HEK293 (cell line): ENCODE measurements around the gene DZIP1.
A peak's percentile ranks its signal among the peaks of the same experiment; 100 is the strongest.

Experiments used
- CTCF ChIA-PET: fragments of 350-600 bp; formaldehyde crosslinking; extraction: SDS; loops from one replicate; lab custom pipeline; 2021; ENCODE audit warnings: antibody characterized with exemption; lab: Yijun Ruan, JAX
- POLR2A ChIA-PET: fragments of 300-600 bp; formaldehyde crosslinking; extraction: SDS; loops from one replicate; lab custom pipeline; 2020; ENCODE audit warnings: antibody characterized with exemption, inconsistent platforms; lab: Yijun Ruan, JAX
- H3K27ac ChIP-seq: fragments of 200-500 bp; sonication (Bioruptor generic); 2 replicates; pipeline ENCODE4 v1.5.1; 2014; ENCODE audit warnings: low read depth, low read length, control low read depth, inconsistent platforms; ENCODE audit errors: extremely low read depth
- H3K36me3 ChIP-seq, 2 experiments: fragments of 200-500 bp in 1 of 2; sonication (Bioruptor generic) in 1 of 2; 1 replicate in 1 of 2; 2 replicates in 1 of 2; pipeline ENCODE4 v1.5.1; 2014 to 2017; ENCODE audit warnings: inconsistent platforms in 2 of 2, low read length in 2 of 2; ENCODE audit not compliant: control insufficient read depth in 2 of 2, insufficient read depth in 1 of 2
- H3K4me1 ChIP-seq: fragments of 200-500 bp; sonication (Bioruptor generic); 2 replicates; pipeline ENCODE4 v1.5.1; 2014; ENCODE audit warnings: mild to moderate bottlenecking, low read length, inconsistent platforms; ENCODE audit not compliant: control insufficient read depth, insufficient read depth
- H3K4me3 ChIP-seq: 2 replicates; pipeline ENCODE4 v1.5.1; 2011; ENCODE audit warnings: low read depth, mild to moderate bottlenecking, control low read depth, low read length, moderate library complexity
- H3K9me3 ChIP-seq: fragments of 200-500 bp; sonication (Bioruptor generic); 2 replicates; pipeline ENCODE4 v1.5.1; 2014; ENCODE audit warnings: low read depth, low read length, inconsistent platforms; ENCODE audit not compliant: control insufficient read depth, insufficient read depth
- KLF10 ChIP-seq: fragments of 450-650 bp; IDR thresholded peaks from 2 replicates; pipeline ENCODE4 v1.5.1; 2018; ENCODE audit warnings: missing biosample characterization, mild to moderate bottlenecking, missing genetic modification characterization
- PRDM4 ChIP-seq: fragments of 450-650 bp; formaldehyde crosslinking; IDR thresholded peaks from 2 replicates; pipeline ENCODE4 v1.5.1; 2017; ENCODE audit warnings: missing biosample characterization, missing genetic modification characterization
- RBAK ChIP-seq: fragments of 450-650 bp; formaldehyde crosslinking; IDR thresholded peaks from 2 replicates; pipeline ENCODE4 v1.5.1; 2016; ENCODE audit warnings: missing biosample characterization, missing genetic modification characterization
- YY2 ChIP-seq: fragments of 450-650 bp; formaldehyde crosslinking; IDR thresholded peaks from 2 replicates; pipeline ENCODE4 v1.5.1; 2016; ENCODE audit warnings: missing biosample characterization, missing genetic modification characterization
- ZBTB26 ChIP-seq: fragments of 450-650 bp; formaldehyde crosslinking; optimal IDR thresholded peaks from 2 replicates; pipeline ENCODE3; 2016; ENCODE audit warnings: missing biosample characterization, mild to moderate bottlenecking, missing genetic modification characterization
- ZBTB6 ChIP-seq: fragments of 450-650 bp; formaldehyde crosslinking; IDR thresholded peaks from 2 replicates; pipeline ENCODE4 v1.5.1; 2017; ENCODE audit warnings: missing biosample characterization, missing genetic modification characterization
- ZFHX2 ChIP-seq: fragments of 450-650 bp; formaldehyde crosslinking; conservative IDR thresholded peaks from 2 replicates; pipeline ENCODE4 v1.5.1; 2016; ENCODE audit warnings: missing biosample characterization, missing genetic modification characterization
- ZFP41 ChIP-seq: fragments of 450-650 bp; formaldehyde crosslinking; IDR thresholded peaks from 2 replicates; pipeline ENCODE4 v1.5.1; 2016; ENCODE audit warnings: missing biosample characterization, missing genetic modification characterization, borderline replicate concordance
- ZNF121 ChIP-seq: fragments of 450-650 bp; formaldehyde crosslinking; IDR thresholded peaks from 2 replicates; pipeline ENCODE4 v1.5.1; 2016; ENCODE audit warnings: missing biosample characterization, missing genetic modification characterization
- ZNF19 ChIP-seq: fragments of 450-650 bp; formaldehyde crosslinking; IDR thresholded peaks from 2 replicates; pipeline ENCODE4; 2016; ENCODE audit warnings: missing biosample characterization, missing genetic modification characterization, low read depth
- ZNF202 ChIP-seq: fragments of 450-650 bp; formaldehyde crosslinking; IDR thresholded peaks from 2 replicates; pipeline ENCODE4 v1.5.1; 2016; ENCODE audit warnings: missing biosample characterization, missing genetic modification characterization, borderline replicate concordance
- ZNF274 ChIP-seq, 2 experiments: fragments of 200-500 bp in 1 of 2; fragments of 450-650 bp in 1 of 2; sonication (Bioruptor generic) in 1 of 2; formaldehyde crosslinking in 1 of 2; IDR thresholded peaks; 2 replicates each; pipeline versions ENCODE4 v1.5.1 to v1.6.1; 2014 to 2016; ENCODE audit warnings: borderline replicate concordance in 1 of 2, inconsistent platforms in 1 of 2, low read length in 1 of 2, missing biosample characterization in 1 of 2, missing genetic modification characterization in 1 of 2
- ZNF292 ChIP-seq: fragments of 450-650 bp; formaldehyde crosslinking; IDR thresholded peaks from 2 replicates; pipeline ENCODE4 v1.5.1; 2016; ENCODE audit warnings: low read depth, missing biosample characterization, missing genetic modification characterization, borderline replicate concordance
- ZNF335 ChIP-seq: fragments of 450-650 bp; formaldehyde crosslinking; conservative IDR thresholded peaks from 2 replicates; pipeline ENCODE4 v1.5.1; 2016; ENCODE audit warnings: missing biosample characterization, missing genetic modification characterization
- ZNF777 ChIP-seq: fragments of 450-650 bp; formaldehyde crosslinking; IDR thresholded peaks from 2 replicates; pipeline ENCODE4 v1.5.1; 2017; ENCODE audit warnings: missing biosample characterization, missing genetic modification characterization, borderline replicate concordance

DZIP1 gene

GRCh38 chr13:95544293-95544692 is 100.2 kb downstream of the DZIP1 start:
- TF ChIP-seq RBAK (no peak), KLF10 (tag by site-specific recombination) (peak; percentile 43)
- Histone ChIP-seq H3K9me3 (no peaks in the 10 kb centered on the region), H3K36me3 (no peaks in the 10 kb centered on the region), H3K27ac (no peak overlapping the region), H3K4me1 (peaks cover 4% of the 10 kb centered on the region; the same call in 1 of the 2 replicates), H3K4me3 (no peak overlapping the region)
- CTCF ChIA-PET = interaction anchor here (2.1 kb wide), 1 partner anchor 80 kb away, joined by 4 read pairs; no protein-coding TSS in a partner anchor
- POLR2A ChIA-PET = interaction anchor here (0.7 kb wide), 1 partner anchor 297 kb away, joined by 5 read pairs; no protein-coding TSS in a partner anchor

GRCh38 chr13:95541911-95542474 is 102.5 kb downstream of the DZIP1 start:
- ChIA-PET POLR2A (no interaction called here), CTCF (interaction anchor here (0.6 to 1.7 kb wide), 3 partner anchors 8 to 139 kb away, joined by 3 to 6 read pairs (median 4); no protein-coding TSS in a partner anchor)
- Histone ChIP-seq H3K4me1 (no peaks in the 10 kb centered on the region), H3K4me3 (no peak overlapping the region), H3K27ac (no peak overlapping the region), H3K9me3 (no peaks in the 10 kb centered on the region)
- TF ChIP-seq ZNF292 (tag by site-specific recombination) (no peak), ZBTB6 (tag by site-specific recombination) (no peak), ZNF777 (no peak), ZNF274 (IDR thresholded peaks at IDR 0.05; ENCODE audit: low read length) (no peak), ZNF274 (tag by site-specific recombination; IDR thresholded peaks at IDR 0.05; ENCODE audit: borderline replicate concordance) (no peak), ZNF335 (tag by site-specific recombination) (no peak), ZBTB26 (tag by site-specific recombination) (no peak), PRDM4 (no peak), YY2 (tag by site-specific recombination) (no peak), ZNF202 (tag by site-specific recombination) (no peak), ZFHX2 (no peak), ZFP41 (no peak)
- TF ChIP-seq, all 188 proteins: peak for 0
- H3K36me3 ChIP-seq = no peaks in the 10 kb centered on the region

- Histone ChIP-seq H3K4me3 (no peak overlapping the region), H3K27ac (no peak overlapping the region), H3K4me1 (no peaks in the 10 kb centered on the region), H3K9me3 (no peaks in the 10 kb centered on the region), H3K36me3 (no peaks in the 10 kb centered on the region)
- TF ChIP-seq ZNF121 (tag by site-specific recombination) = no peak
- no peak for TF ChIP-seq ZNF19
- ChIA-PET POLR2A (no interaction called here), CTCF (interaction anchor here (0.6 to 1.7 kb wide), 3 partner anchors 7 to 138 kb away, joined by 3 to 6 read pairs (median 4); no protein-coding TSS in a partner anchor)
Measured at GRCh38 chr13:95541308-95541707, 103.2 kb downstream of the DZIP1 start.
